Esophagus squamous epithelium (tissue), 5 donors: Measurements from ENCODE around the gene CYB561. TPM values are rescaled to one million over a fixed set of nuclear protein-coding genes. Genes with fewer than 3 reads are reported as not detected.
A peak's percentile ranks its signal among the peaks of the same experiment; 100 is the strongest.

Source experiments
- DNase-seq: peaks from one replicate; lab custom pipeline; 2025; lab: John Stamatoyannopoulos, UW
- H3K27ac ChIP-seq, 4 donors: fragments of 200-600 bp; sonication (generic); one replicate each; pipeline ENCODE4 v1.5.1; 2016 to 2019; ENCODE audit warnings: mild to moderate bottlenecking in 1 of 4
- H3K27me3 ChIP-seq, 4 donors: fragments of 200-600 bp; sonication (generic); 1 replicate in 3 of 4; 2 replicates in 1 of 4; pipeline versions ENCODE4 v1.5.1 to v1.6.0; 2017 to 2021; ENCODE audit warnings: antibody characterized with exemption in 1 of 4
- H3K36me3 ChIP-seq, 3 donors: fragments of 200-600 bp; sonication (generic); one replicate each; pipeline ENCODE4 v1.5.1; 2016 to 2019
- H3K4me1 ChIP-seq, 3 donors: fragments of 200-600 bp; sonication (generic); one replicate each; pipeline ENCODE4 v1.5.1; 2017 to 2019
- H3K4me3 ChIP-seq, 4 donors: fragments of 200-600 bp; sonication (generic); 1 replicate in 3 of 4; 2 replicates in 1 of 4; pipeline ENCODE4 v1.5.1; 2016 to 2019; ENCODE audit warnings: mild to moderate bottlenecking in 2 of 4, moderate library complexity in 1 of 4
- H3K9me3 ChIP-seq, 3 donors: fragments of 200-600 bp; sonication (generic); one replicate each; pipeline ENCODE4 v1.5.1; 2016 to 2019
- CTCF ChIP-seq, 6 experiments: fragments of 450-650 bp in 4 of 6; fragments of 200-600 bp in 2 of 6; sonication (generic) in 2 of 6; IDR thresholded peaks; one replicate each; pipeline ENCODE4 v1.5.1; 2016 to 2019; ENCODE audit warnings: antibody characterized with exemption in 6 of 6, mild to moderate bottlenecking in 4 of 6, moderate library complexity in 4 of 6
- POLR2A ChIP-seq, 4 donors: fragments of 450-650 bp; IDR thresholded peaks; one replicate each; pipeline ENCODE4 v1.6.1; 2017; ENCODE audit warnings: antibody characterized with exemption in 4 of 4, mild to moderate bottlenecking in 4 of 4, moderate library complexity in 3 of 4
- WGBS, 2 donors: methylation state at CpG; one replicate each; pipeline ENCODE4 v1.1.5; 2018; 5-methylcytosine and 5-hydroxymethylcytosine counted together
- intact Hi-C: fragments of 100-400 bp; cut with DNase I; formaldehyde crosslinking; loops from one replicate; pipeline ENCODE4 v1.15.0; 2022
- total RNA-seq, 4 donors: library from RNA; depleted of rRNA; stranded (reverse); fragments of >200 nt; gene quantifications; one replicate each; pipeline ENCODE4 v1.1.0, GENCODE V29; 2016
- donor health status: DM: yes; HTN: yes; CAD: no.

CYB561 gene
- total RNA-seq, result 10 to 100 TPM; 32.4 to 95.6 (median 42.4) TPM

GRCh38 chr17:63445954-63446752, at the start of gene CYB561:
TSS of gene CYB561 (minus strand) at chr17:63446306. CDS start at chr17:63437547, 8,759 bp downstream.
- 0% methylated on average over 4 of the region's 99 CpGs; no CpG with 5 or more reads in 1 of the 2 donors for WGBS, 2 donors
- peaks cover 17 to 79% (median 30%) of the 10 kb centered on the region in 3 donors for H3K4me1 ChIP-seq

GRCh38 chr17:63495491-63495890, 49.4 kb upstream of the CYB561 start:
- DNase-seq, result no peak
- no peak for TF ChIP-seq POLR2A (IDR thresholded peaks at IDR 0.05)
- TF ChIP-seq CTCF (IDR thresholded peaks at IDR 0.05), result no peak
- Histone ChIP-seq H3K4me3 (no peak overlapping the region), H3K27me3 (peaks cover 0 to 23% (median 0%) of the 10 kb centered on the region in 4 donors), H3K4me1 (no peaks in the 10 kb centered on the region), H3K36me3 (no peaks in the 10 kb centered on the region), H3K9me3 (no peaks in the 10 kb centered on the region), H3K27ac (no peak overlapping the region)
- intact Hi-C loops, result no loop called here
- WGBS, 2 donors, result 67% methylated on average over 1 of the region's 6 CpGs; no CpG with 5 or more reads in 1 of the 2 donors

More at GRCh38 chr17:63445954-63446752, at the start of gene CYB561:
- TF ChIP-seq CTCF (IDR thresholded peaks at IDR 0.05) (peak; percentile 20 to 55 (median 41)), POLR2A (IDR thresholded peaks at IDR 0.05) (peak in 1 of 4 donors; percentile 70)
- intact Hi-C loops, result no loop called here
- Histone ChIP-seq H3K4me3 (peak within 1 kb of the TSS; percentile 72 to 87 (median 82)), H3K9me3 (no peaks in the 10 kb centered on the region), H3K27ac (peak within 1 kb of the TSS; percentile 94 to 99 (median 95)), H3K27me3 (no peaks in the 10 kb centered on the region), H3K36me3 (peaks cover 0 to 6% (median 0%) of the 10 kb centered on the region in 3 donors)
- DNase-seq, result no peak

GRCh38 chr17:63494300-63494928, 48.3 kb upstream of the CYB561 start:
- WGBS, 2 donors, result 74 to 79% methylated on average over 6 to 7 of the region's 12 CpGs
- DNase-seq, result no peak
- no peak for TF ChIP-seq POLR2A (IDR thresholded peaks at IDR 0.05)
- no peak for TF ChIP-seq CTCF (IDR thresholded peaks at IDR 0.05)
- no peaks in the 10 kb centered on the region for H3K9me3 ChIP-seq
- no peaks in the 10 kb centered on the region for H3K4me1 ChIP-seq
- H3K27ac ChIP-seq, result no peak overlapping the region
- intact Hi-C loops, result no loop called here
- H3K4me3 ChIP-seq, result no peak overlapping the region
- H3K36me3 ChIP-seq, result no peaks in the 10 kb centered on the region
- peaks cover 0 to 19% (median 0%) of the 10 kb centered on the region in 4 donors for H3K27me3 ChIP-seq

GRCh38 chr17:63493411-63493810, 47.3 kb upstream of the CYB561 start:
- no peaks in the 10 kb centered on the region for H3K36me3 ChIP-seq
- H3K4me3 ChIP-seq, result no peak overlapping the region
- intact Hi-C loops, result no loop called here
- TF ChIP-seq POLR2A (IDR thresholded peaks at IDR 0.05), result no peak
- no peak for TF ChIP-seq CTCF (IDR thresholded peaks at IDR 0.05)
- H3K27ac ChIP-seq, result no peak overlapping the region
- H3K4me1 ChIP-seq, result no peaks in the 10 kb centered on the region
- no peaks in the 10 kb centered on the region for H3K9me3 ChIP-seq
- H3K27me3 ChIP-seq, result peaks cover 0 to 19% (median 0%) of the 10 kb centered on the region in 4 donors
- DNase-seq, result no peak
- WGBS, 2 donors, result 74 to 82% methylated on average over 3 to 5 of the region's 9 CpGs

- H3K27ac ChIP-seq, result no peak overlapping the region
- no peaks in the 10 kb centered on the region for H3K4me1 ChIP-seq
- intact Hi-C loops, result no loop called here
- H3K36me3 ChIP-seq, result no peaks in the 10 kb centered on the region
- 85 to 90% methylated on average over 5 of the region's 6 CpGs for WGBS, 2 donors
- DNase-seq, result no peak
- no peaks in the 10 kb centered on the region for H3K9me3 ChIP-seq
- TF ChIP-seq POLR2A (IDR thresholded peaks at IDR 0.05) (no peak), CTCF (IDR thresholded peaks at IDR 0.05) (no peak)
- H3K4me3 ChIP-seq, result no peak overlapping the region
- peaks cover 0 to 19% (median 0%) of the 10 kb centered on the region in 4 donors for H3K27me3 ChIP-seq
Measured at GRCh38 chr17:63492940-63493339, 46.8 kb upstream of the CYB561 start.
